H9 (cell line): ENCODE data around the gene LPCAT1. TPM values are rescaled to one million over a fixed set of nuclear protein-coding genes. Genes with fewer than 3 reads are reported as not detected.

Source experiments
- DNase-seq: peaks from one replicate; pipeline ENCODE4 v3.0.0-alpha.2; 2017
- H2AFZ ChIP-seq: one replicate; pipeline ENCODE4 v1.6.1; 2013; ENCODE audit warnings: mild to moderate bottlenecking, low read length, control low read depth, moderate library complexity
- H2AK5ac ChIP-seq: 2 replicates; pipeline ENCODE4 v1.6.1; 2013; ENCODE audit warnings: low read length, control low read depth, mixed read lengths; ENCODE audit not compliant: insufficient read length
- H2BK120ac ChIP-seq: one replicate; pipeline ENCODE4 v1.6.1; 2013; ENCODE audit warnings: low read depth, mild to moderate bottlenecking, low read length, control low read depth, inconsistent platforms; ENCODE audit not compliant: poor library complexity, severe bottlenecking
- H2BK12ac ChIP-seq: 2 replicates; pipeline ENCODE4 v1.6.1; 2013; ENCODE audit warnings: low read length, control low read depth, mixed read lengths, low read depth; ENCODE audit not compliant: insufficient read length
- H2BK15ac ChIP-seq: 2 replicates; pipeline ENCODE4 v1.6.1; 2013; ENCODE audit warnings: low read depth, low read length, control low read depth
- H2BK20ac ChIP-seq: one replicate; pipeline ENCODE4 v1.6.1; 2013; ENCODE audit warnings: low read depth, mild to moderate bottlenecking, low read length, control low read depth, inconsistent platforms; ENCODE audit not compliant: poor library complexity, severe bottlenecking
- H2BK5ac ChIP-seq: 2 replicates; pipeline ENCODE4 v1.6.1; 2013; ENCODE audit warnings: low read length, control low read depth, mixed read lengths; ENCODE audit not compliant: insufficient read length
- H3K14ac ChIP-seq: 2 replicates; pipeline ENCODE4 v1.6.1; 2013; ENCODE audit warnings: low read length, control low read depth; ENCODE audit not compliant: insufficient read depth
- H3K18ac ChIP-seq: 2 replicates; pipeline ENCODE4 v1.6.1; 2013; ENCODE audit warnings: low read depth, mild to moderate bottlenecking, mixed read lengths, low read length, control low read depth; ENCODE audit not compliant: insufficient read length
- H3K23ac ChIP-seq: 2 replicates; pipeline ENCODE4 v1.6.1; 2013; ENCODE audit warnings: low read length, control low read depth, mixed read lengths, low read depth; ENCODE audit not compliant: insufficient read length
- H3K23me2 ChIP-seq: 2 replicates; pipeline ENCODE4 v1.6.1; 2013; ENCODE audit warnings: low read depth, mild to moderate bottlenecking, mixed read lengths, low read length, control low read depth; ENCODE audit not compliant: insufficient read length, poor library complexity, severe bottlenecking
- H3K27ac ChIP-seq: 2 replicates; pipeline ENCODE4 v1.5.1; 2013; ENCODE audit warnings: low read length, control low read depth, mixed read lengths, low read depth; ENCODE audit not compliant: insufficient read length
- H3K27me3 ChIP-seq: 2 replicates; pipeline ENCODE4 v1.6.1; 2013; ENCODE audit warnings: low read length, control low read depth, inconsistent platforms; ENCODE audit not compliant: insufficient read depth
- H3K4ac ChIP-seq: 2 replicates; pipeline ENCODE4 v1.6.1; 2013; ENCODE audit warnings: low read depth, mild to moderate bottlenecking, control low read depth, inconsistent platforms, low read length, moderate library complexity
- H3K4me1 ChIP-seq: 2 replicates; pipeline ENCODE4 v1.6.1; 2013; ENCODE audit warnings: low read length, control low read depth, inconsistent platforms; ENCODE audit not compliant: insufficient read depth
- H3K4me2 ChIP-seq: 2 replicates; pipeline ENCODE4 v1.6.1; 2013; ENCODE audit warnings: low read length, control low read depth, mixed read lengths; ENCODE audit not compliant: insufficient read length, insufficient read depth
- H3K56ac ChIP-seq: 2 replicates; pipeline ENCODE4 v1.6.1; 2013; ENCODE audit warnings: low read depth, mild to moderate bottlenecking, mixed read lengths, low read length, control low read depth; ENCODE audit not compliant: insufficient read length
- H3K79me1 ChIP-seq: 2 replicates; pipeline ENCODE4 v1.6.1; 2013; ENCODE audit warnings: low read depth, mild to moderate bottlenecking, moderate library complexity, low read length, control low read depth, inconsistent platforms; ENCODE audit not compliant: insufficient read depth, poor library complexity, severe bottlenecking
- H3K79me2 ChIP-seq: 2 replicates; pipeline ENCODE4 v1.6.1; 2013; ENCODE audit warnings: low read length, control low read depth, inconsistent platforms; ENCODE audit not compliant: insufficient read depth
- H3K9ac ChIP-seq: 2 replicates; pipeline ENCODE4 v1.6.1; 2013; ENCODE audit warnings: low read length, control low read depth, mixed read lengths; ENCODE audit not compliant: insufficient read length; ENCODE audit errors: extremely low read depth
- H3K9me3 ChIP-seq: one replicate; pipeline ENCODE4 v1.6.1; 2013; ENCODE audit warnings: low read depth, low read length, inconsistent platforms; ENCODE audit not compliant: control insufficient read depth
- H3T11ph ChIP-seq: one replicate; pipeline ENCODE4 v1.6.1; 2013; ENCODE audit warnings: mild to moderate bottlenecking, low read length, control low read depth, inconsistent platforms
- H4K20me1 ChIP-seq: one replicate; pipeline ENCODE4 v1.6.1; 2013; ENCODE audit not compliant: control insufficient read depth, insufficient read length, insufficient read depth
- H4K5ac ChIP-seq: 2 replicates; pipeline ENCODE4 v1.6.1; 2013; ENCODE audit warnings: low read depth, mild to moderate bottlenecking, mixed read lengths, low read length, control low read depth; ENCODE audit not compliant: insufficient read length
- H4K8ac ChIP-seq: replicated peaks from 2 replicates; pipeline ENCODE4 v1.6.1; 2013; ENCODE audit warnings: low read length, control low read depth, mixed read lengths, low read depth; ENCODE audit not compliant: insufficient read length
- H4K91ac ChIP-seq: 2 replicates; pipeline ENCODE4 v1.6.1; 2013; ENCODE audit warnings: low read depth, mild to moderate bottlenecking, moderate library complexity, mixed read lengths, low read length, control low read depth; ENCODE audit not compliant: insufficient read length
- H3K27ac Mint-ChIP-seq, 3 experiments: 2 replicates in 2 of 3; 3 replicates in 1 of 3; pipeline ENCODE4 v1.8.0; 2020 to 2021; ENCODE audit warnings: mixed read lengths in 3 of 3, mild to moderate bottlenecking in 1 of 3, moderate library complexity in 1 of 3
- H3K27me3 Mint-ChIP-seq: 2 replicates; pipeline ENCODE4 v1.8.0; 2021; ENCODE audit warnings: low read depth, mild to moderate bottlenecking, moderate library complexity, mixed read lengths
- H3K36me3 Mint-ChIP-seq, 3 experiments: 2 replicates in 2 of 3; 3 replicates in 1 of 3; pipeline ENCODE4 v1.8.0; 2020 to 2021; ENCODE audit warnings: low read depth in 3 of 3, mixed read lengths in 3 of 3; ENCODE audit not compliant: insufficient read depth in 1 of 3
- H3K4me1 Mint-ChIP-seq, 2 experiments: 2 replicates each; pipeline ENCODE4 v1.8.0; 2020; ENCODE audit warnings: mixed read lengths in 2 of 2
- H3K4me3 Mint-ChIP-seq, 2 experiments: 2 replicates in 1 of 2; 3 replicates in 1 of 2; pipeline ENCODE4 v1.8.0; 2020 to 2021; ENCODE audit warnings: mild to moderate bottlenecking in 2 of 2, mixed read lengths in 2 of 2, moderate library complexity in 1 of 2
- H3K9me3 Mint-ChIP-seq, 2 experiments: 2 replicates in 1 of 2; 3 replicates in 1 of 2; pipeline ENCODE4 v1.8.0; 2020; ENCODE audit warnings: mild to moderate bottlenecking in 2 of 2, mixed read lengths in 2 of 2, moderate library complexity in 1 of 2
- CTCF ChIP-seq: fragments of 200-600 bp; sonication (generic); conservative IDR thresholded peaks from 3 replicates; pipeline ENCODE4 v1.8.0; 2021; ENCODE audit warnings: antibody characterized with exemption, mild to moderate bottlenecking
- WGBS: extraction: QIAGEN DNeasy Blood & Tissue Kit; methylation state at CpG from one replicate; pipeline ENCODE4 v1.1.7; 2013; ENCODE audit warnings: missing lambda C conversion rate, low lambda C conversion rate, mixed read lengths; ENCODE audit not compliant: insufficient read length; ENCODE audit errors: extremely low coverage; 5-methylcytosine and 5-hydroxymethylcytosine counted together
- total RNA-seq: library from RNA; stranded (reverse); gene quantifications from 2 replicates; pipeline ENCODE4 v1.2.1, GENCODE V29; 2021

LPCAT1 gene
- total RNA-seq, 1 experiment from 2014 or later, result 231 TPM

GRCh38 chr5:1442222-1443145 is 81.3 kb downstream of the LPCAT1 start:
- no peak for TF ChIP-seq CTCF
- no peak for DNase-seq
- H3K4me2 ChIP-seq, result no peak overlapping the region
- peaks cover 12% of the 10 kb centered on the region for H3K23me2 ChIP-seq
- no peak overlapping the region for H4K5ac ChIP-seq
- no peak overlapping the region for H3K23ac ChIP-seq
- Mint-ChIP-seq H3K4me3 (no peak overlapping the region), H3K36me3 (no peaks in the 10 kb centered on the region; a peak in 2 of 7 replicates), H3K4me1 (peaks cover 6% of the 10 kb centered on the region in 2 experiments), H3K27me3 (peaks cover 92% of the 10 kb centered on the region), H3K27ac (no peak overlapping the region), H3K9me3 (peaks cover 3 to 4% of the 10 kb centered on the region in 2 experiments; a peak in 4 of 5 replicates)
- no peak overlapping the region for H3K56ac ChIP-seq
- no peak overlapping the region for H3T11ph ChIP-seq
- H2AFZ ChIP-seq, result no peak overlapping the region
- H4K8ac ChIP-seq, result no peak overlapping the region
- H2BK15ac ChIP-seq, result no peak overlapping the region
- H3K4me1 ChIP-seq, result no peaks in the 10 kb centered on the region
- no peaks in the 10 kb centered on the region for H3K79me2 ChIP-seq
- H3K14ac ChIP-seq, result no peak overlapping the region; the same call in 1 of the 2 replicates
- H3K4ac ChIP-seq, result no peak overlapping the region
- H2BK20ac ChIP-seq, result no peak overlapping the region
- H3K9ac ChIP-seq, result no peak overlapping the region
- no peak overlapping the region for H2BK12ac ChIP-seq
- WGBS, result no CpG with 5 or more reads among the region's 36 CpGs
- H3K18ac ChIP-seq, result no peak overlapping the region
- H3K9me3 ChIP-seq, result no peaks in the 10 kb centered on the region
- no peak overlapping the region for H2BK120ac ChIP-seq
- no peak overlapping the region for H2BK5ac ChIP-seq
- H3K27ac ChIP-seq, result no peak overlapping the region
- no peaks in the 10 kb centered on the region for H4K20me1 ChIP-seq
- H3K79me1 ChIP-seq, result no peaks in the 10 kb centered on the region
- H4K91ac ChIP-seq, result no peak overlapping the region
- no peak overlapping the region for H2AK5ac ChIP-seq
- peaks cover 36% of the 10 kb centered on the region for H3K27me3 ChIP-seq
